Peyer's patch (tissue), 4 donors: ENCODE measurements around the gene TNNT2. TPM values are rescaled to one million over a fixed set of nuclear protein-coding genes. Genes with fewer than 3 reads are reported as not detected.

Experiments
- DNase-seq, 3 donors: peaks; one replicate each; pipeline ENCODE4 v3.0.0-alpha.2; 2017 to 2019
- H3K27ac ChIP-seq, 4 donors: fragments of 200-600 bp; sonication (generic); one replicate each; pipeline ENCODE4 v1.5.1; 2016 to 2019
- H3K27me3 ChIP-seq, 2 donors: fragments of 200-600 bp; sonication (generic); one replicate each; pipeline ENCODE4 v1.5.1; 2019
- H3K36me3 ChIP-seq, 3 donors: fragments of 200-600 bp; sonication (generic); one replicate each; pipeline ENCODE4 v1.5.1; 2016 to 2019
- H3K4me1 ChIP-seq, 4 donors: fragments of 200-600 bp; sonication (generic); one replicate each; pipeline ENCODE4 v1.5.1; 2016 to 2019
- H3K4me3 ChIP-seq, 4 donors: fragments of 200-600 bp; sonication (generic); 1 replicate in 3 of 4; 2 replicates in 1 of 4; pipeline ENCODE4 v1.5.1; 2016 to 2019; ENCODE audit warnings: mild to moderate bottlenecking in 1 of 4
- H3K9me3 ChIP-seq, 4 donors: fragments of 200-600 bp; sonication (generic); one replicate each; pipeline ENCODE4 v1.5.1; 2016 to 2019; ENCODE audit warnings: mild to moderate bottlenecking in 1 of 4
- CTCF ChIP-seq, 6 experiments: fragments of 450-650 bp in 4 of 6; fragments of 200-600 bp in 2 of 6; sonication (generic) in 1 of 6; IDR thresholded peaks; one replicate each; pipeline ENCODE4 v1.5.1; 2017 to 2019; ENCODE audit warnings: antibody characterized with exemption in 6 of 6, mild to moderate bottlenecking in 3 of 6, moderate library complexity in 1 of 6
- POLR2A ChIP-seq, 2 donors: fragments of 450-650 bp; IDR thresholded peaks; one replicate each; pipeline ENCODE4 v1.5.1; 2017; ENCODE audit warnings: antibody characterized with exemption in 2 of 2, mild to moderate bottlenecking in 2 of 2, moderate library complexity in 2 of 2
- total RNA-seq, 4 donors: library from RNA; depleted of rRNA; stranded (reverse); fragments of >200 nt; gene quantifications; one replicate each; pipeline ENCODE4 v1.1.0, GENCODE V29; 2016

Gene TNNT2
- total RNA-seq, 4 donors from 2014 or later = 0.40 to 3.7 TPM; not detected in 2

- Histone ChIP-seq H3K9me3 (no peaks in the 10 kb centered on the region), H3K4me1 (peaks cover 0 to 36% (median 2%) of the 10 kb centered on the region in 4 donors), H3K4me3 (no peak overlapping the region), H3K36me3 (no peaks in the 10 kb centered on the region), H3K27ac (no peak overlapping the region), H3K27me3 (no peaks in the 10 kb centered on the region)
- no peak for TF ChIP-seq CTCF (IDR thresholded peaks at IDR 0.05)
- TF ChIP-seq POLR2A (IDR thresholded peaks at IDR 0.05) = no peak
- no peak for DNase-seq
Observed at GRCh38 chr1:201313086-201313485, 64.4 kb downstream of the TNNT2 start.

- no peaks in the 10 kb centered on the region for H3K27me3 ChIP-seq
- no peak for DNase-seq
- no peak overlapping the region for H3K4me3 ChIP-seq
- no peak for TF ChIP-seq POLR2A (IDR thresholded peaks at IDR 0.05)
- no peak for TF ChIP-seq CTCF (IDR thresholded peaks at IDR 0.05)
- no peaks in the 10 kb centered on the region for H3K36me3 ChIP-seq
- H3K9me3 ChIP-seq = no peaks in the 10 kb centered on the region
- no peak overlapping the region for H3K27ac ChIP-seq
- peaks cover 0 to 44% (median 2%) of the 10 kb centered on the region in 4 donors for H3K4me1 ChIP-seq
Observed at GRCh38 chr1:201312298-201312697, 65.2 kb downstream of the TNNT2 start.

GRCh38 chr1:201311356-201312011, 66.0 kb downstream of the TNNT2 start:
- Histone ChIP-seq H3K27ac (no peak overlapping the region), H3K27me3 (no peaks in the 10 kb centered on the region)

GRCh38 chr1:201310986-201311355, 66.5 kb downstream of the TNNT2 start:
- DNase-seq = no peak
- no peak overlapping the region for H3K4me3 ChIP-seq
- H3K27me3 ChIP-seq = no peaks in the 10 kb centered on the region
- H3K9me3 ChIP-seq = no peaks in the 10 kb centered on the region
- peaks cover 0 to 48% (median 2%) of the 10 kb centered on the region in 4 donors for H3K4me1 ChIP-seq
- no peak for TF ChIP-seq CTCF (IDR thresholded peaks at IDR 0.05)
- TF ChIP-seq POLR2A (IDR thresholded peaks at IDR 0.05) = no peak
- no peaks in the 10 kb centered on the region for H3K36me3 ChIP-seq
- H3K27ac ChIP-seq = no peak overlapping the region

More at GRCh38 chr1:201311356-201312011, 66.0 kb downstream of the TNNT2 start:
- Histone ChIP-seq H3K9me3 (no peaks in the 10 kb centered on the region), H3K4me3 (no peak overlapping the region), H3K36me3 (no peaks in the 10 kb centered on the region), H3K4me1 (peaks cover 0 to 48% (median 2%) of the 10 kb centered on the region in 4 donors)
- TF ChIP-seq POLR2A (IDR thresholded peaks at IDR 0.05) (no peak), CTCF (IDR thresholded peaks at IDR 0.05) (no peak)
- no peak for DNase-seq

GRCh38 chr1:201310251-201310985, 67.1 kb downstream of the TNNT2 start:
- H3K27me3 ChIP-seq = no peaks in the 10 kb centered on the region
- H3K27ac ChIP-seq = no peak overlapping the region
- TF ChIP-seq CTCF (IDR thresholded peaks at IDR 0.05) = no peak
- no peak for TF ChIP-seq POLR2A (IDR thresholded peaks at IDR 0.05)
- no peak for DNase-seq
- H3K4me1 ChIP-seq = peaks cover 0 to 48% (median 2%) of the 10 kb centered on the region in 4 donors
- no peak overlapping the region for H3K4me3 ChIP-seq
- H3K36me3 ChIP-seq = no peaks in the 10 kb centered on the region
- H3K9me3 ChIP-seq = no peaks in the 10 kb centered on the region
